Stomach (tissue), 9 donors: ENCODE results near the gene SEPTIN5. TPM values are rescaled to one million over a fixed set of nuclear protein-coding genes. Genes with fewer than 3 reads are reported as not detected.
A peak's percentile ranks its signal among the peaks of the same experiment; 100 is the strongest.
"Not testable (repeated sequence)": the region's sequence is repeated elsewhere in the genome, so short reads cannot be mapped to it uniquely, and the experiment has no call there.

Experiments used
- DNase-seq, 2 donors: peaks; one replicate each; pipeline versions ENCODE4 v3.0.0 to v3.0.0-alpha.2; 2013 to 2019
- H3K27ac ChIP-seq, 5 donors: fragments of 200-600 bp in 4 of 5; sonication (generic) in 4 of 5; one replicate each; pipeline ENCODE4 v1.5.1; 2013 to 2019; ENCODE audit warnings: mild to moderate bottlenecking in 1 of 5, moderate library complexity in 1 of 5
- H3K27me3 ChIP-seq, 3 donors: fragments of 200-600 bp; sonication (generic); one replicate each; pipeline ENCODE4 v1.5.1; 2017 to 2019; ENCODE audit warnings: mixed run types in 1 of 3
- H3K36me3 ChIP-seq, 4 donors: fragments of 200-600 bp; sonication (generic); 1 replicate in 3 of 4; 2 replicates in 1 of 4; pipeline ENCODE4 v1.5.1; 2016 to 2019
- H3K4me1 ChIP-seq, 4 donors: fragments of 200-600 bp; sonication (generic); one replicate each; pipeline ENCODE4 v1.5.1; 2016 to 2019
- H3K4me3 ChIP-seq, 4 donors: fragments of 200-600 bp; sonication (generic) in 3 of 4; one replicate each; pipeline ENCODE4 v1.5.1; 2016 to 2019; ENCODE audit warnings: mild to moderate bottlenecking in 1 of 4
- H3K9me3 ChIP-seq, 4 donors: fragments of 200-600 bp; sonication (generic); one replicate each; pipeline ENCODE4 v1.5.1; 2016 to 2019
- CTCF ChIP-seq, 7 experiments: fragments of 450-650 bp in 4 of 7; fragments of 200-600 bp in 3 of 7; sonication (generic) in 3 of 7; IDR thresholded peaks; one replicate each; pipeline ENCODE4 v1.5.1; 2016 to 2019; ENCODE audit warnings: antibody characterized with exemption in 7 of 7, control low read depth in 2 of 7, mild to moderate bottlenecking in 1 of 7
- EP300 ChIP-seq: sonication (generic); formaldehyde crosslinking; IDR thresholded peaks from one replicate; pipeline ENCODE4 v1.6.1; 2017; ENCODE audit warnings: antibody characterized with exemption
- POLR2A ChIP-seq, 4 donors: fragments of 450-650 bp; IDR thresholded peaks; one replicate each; pipeline ENCODE4 v1.6.1; 2016; ENCODE audit warnings: antibody characterized with exemption in 4 of 4, control low read depth in 2 of 4, mild to moderate bottlenecking in 1 of 4, moderate library complexity in 1 of 4
- POLR2AphosphoS5 ChIP-seq, 3 donors: sonication (generic); formaldehyde crosslinking; IDR thresholded peaks; one replicate each; pipeline ENCODE4 v1.6.1; 2016; ENCODE audit warnings: antibody characterized with exemption in 3 of 3
- WGBS, 5 donors: extraction: QIAGEN DNeasy Blood & Tissue Kit in 3 of 5; methylation state at CpG; one replicate each; pipeline versions ENCODE4 v1.1.5 to v1.1.7; 2013 to 2018; 5-methylcytosine and 5-hydroxymethylcytosine counted together
- intact Hi-C: fragments of 100-400 bp; cut with DNase I; formaldehyde crosslinking; loops from one replicate; pipeline ENCODE4 v1.15.1; 2023; ENCODE audit warnings: low total_unique reads
- polyA plus RNA-seq, 3 donors: library from polyadenylated mRNA; stranded (reverse); fragments of 200-250 nt; gene quantifications; one replicate each; pipeline ENCODE4 v1.2.3, GENCODE V29; 2013
- total RNA-seq, 5 donors: library from RNA; depleted of rRNA; stranded (reverse); fragments of >200 nt; gene quantifications; one replicate each; pipeline versions ENCODE4 v1.1.0 to v1.2.3, GENCODE V29; 2014 to 2016
- donor health status: healthy with polysubstance abuse.
- donor health status: Bipolar disorder and iron deficiency.
- donor health status: healthy.

The SEPTIN5 gene
- total and polyA plus RNA-seq, 8 donors, result 1.2 to 38.8 (median 12.5) TPM

DNA sequence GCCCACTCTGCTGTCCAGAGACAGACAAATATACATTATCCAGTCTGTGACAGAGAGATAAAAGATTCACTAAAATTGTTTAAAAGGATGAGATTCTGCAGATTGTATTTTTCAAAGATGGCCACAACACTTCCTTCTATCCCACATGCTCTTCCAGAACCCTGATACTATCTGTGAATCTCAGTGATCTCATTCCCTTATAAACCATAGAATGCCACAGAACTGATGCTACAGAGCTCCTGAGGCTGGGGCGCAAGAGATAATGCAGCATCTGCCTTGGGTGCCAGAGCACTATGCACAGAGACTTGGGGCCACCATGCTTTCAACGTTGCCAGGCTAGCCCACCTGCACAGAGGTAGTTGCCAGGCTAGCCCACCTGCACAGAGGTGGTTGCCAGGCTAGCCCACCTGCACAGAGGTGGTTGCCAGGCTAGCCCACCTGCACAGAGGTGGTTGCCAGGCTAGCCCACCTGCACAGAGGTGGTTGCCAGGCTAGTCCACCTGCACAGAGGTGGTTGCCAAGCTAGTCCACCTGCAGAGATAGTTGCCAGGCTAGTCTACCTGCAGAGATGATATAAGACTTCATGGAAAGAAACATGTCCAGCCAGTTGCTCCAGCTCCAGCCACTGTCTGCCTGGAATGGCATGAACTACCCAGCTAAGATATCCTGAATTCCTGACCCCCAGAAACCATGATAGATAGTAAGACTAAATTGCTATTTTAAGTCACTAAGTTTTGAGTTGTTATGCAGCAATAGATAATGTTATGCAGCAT is 17.6 kb upstream of the SEPTIN5 start:
- Histone ChIP-seq H3K9me3 (no peaks in the 10 kb centered on the region), H3K36me3 (no peaks in the 10 kb centered on the region), H3K4me3 (no peak overlapping the region), H3K4me1 (peaks cover 0 to 6% (median 3%) of the 10 kb centered on the region in 4 donors), H3K27ac (no peak overlapping the region), H3K27me3 (no peaks in the 10 kb centered on the region)
- DNase-seq, result no peak
- 84 to 100% (median 89%) methylated on average over 1 to 2 of the region's 2 CpGs for WGBS, 5 donors
- TF ChIP-seq EP300 (no peak), POLR2AphosphoS5 (IDR thresholded peaks at IDR 0.05) (no peak), CTCF (IDR thresholded peaks at IDR 0.05) (no peak), POLR2A (IDR thresholded peaks at IDR 0.05) (no peak)
- intact Hi-C loops, result no loop called here

GRCh38 chr22:19697871-19698270 is 16.4 kb upstream of the SEPTIN5 start:
- H3K4me3 ChIP-seq, H3K4me1 ChIP-seq, H3K27ac ChIP-seq, H3K9me3 ChIP-seq, H3K36me3 ChIP-seq, intact Hi-C loops, H3K27me3 ChIP-seq: not testable (repeated sequence)
- peak in 1 of 2 donors; percentile 2 for DNase-seq
- 82 to 96% (median 87%) methylated on average over 1 of the region's 1 CpG for WGBS, 5 donors

- intact Hi-C loops, result no loop called here
- peak in 1 of 2 donors; percentile 13 for DNase-seq
- peaks cover 0 to 22% (median 7%) of the 10 kb centered on the region in 3 donors for H3K27me3 ChIP-seq
- H3K36me3 ChIP-seq, result no peaks in the 10 kb centered on the region
- WGBS, 5 donors, result 88 to 95% (median 93%) methylated on average over 6 of the region's 6 CpGs
- no peak overlapping the region for H3K27ac ChIP-seq
- H3K4me1 ChIP-seq, result no peaks in the 10 kb centered on the region
- no peak for TF ChIP-seq EP300
- no peak for TF ChIP-seq POLR2A (IDR thresholded peaks at IDR 0.05)
- no peak for TF ChIP-seq POLR2AphosphoS5 (IDR thresholded peaks at IDR 0.05)
- no peak for TF ChIP-seq CTCF (IDR thresholded peaks at IDR 0.05)
- H3K4me3 ChIP-seq, result no peak overlapping the region
- no peaks in the 10 kb centered on the region for H3K9me3 ChIP-seq
Measured at GRCh38 chr22:19700790-19701419, 13.4 kb upstream of the SEPTIN5 start.

DNA sequence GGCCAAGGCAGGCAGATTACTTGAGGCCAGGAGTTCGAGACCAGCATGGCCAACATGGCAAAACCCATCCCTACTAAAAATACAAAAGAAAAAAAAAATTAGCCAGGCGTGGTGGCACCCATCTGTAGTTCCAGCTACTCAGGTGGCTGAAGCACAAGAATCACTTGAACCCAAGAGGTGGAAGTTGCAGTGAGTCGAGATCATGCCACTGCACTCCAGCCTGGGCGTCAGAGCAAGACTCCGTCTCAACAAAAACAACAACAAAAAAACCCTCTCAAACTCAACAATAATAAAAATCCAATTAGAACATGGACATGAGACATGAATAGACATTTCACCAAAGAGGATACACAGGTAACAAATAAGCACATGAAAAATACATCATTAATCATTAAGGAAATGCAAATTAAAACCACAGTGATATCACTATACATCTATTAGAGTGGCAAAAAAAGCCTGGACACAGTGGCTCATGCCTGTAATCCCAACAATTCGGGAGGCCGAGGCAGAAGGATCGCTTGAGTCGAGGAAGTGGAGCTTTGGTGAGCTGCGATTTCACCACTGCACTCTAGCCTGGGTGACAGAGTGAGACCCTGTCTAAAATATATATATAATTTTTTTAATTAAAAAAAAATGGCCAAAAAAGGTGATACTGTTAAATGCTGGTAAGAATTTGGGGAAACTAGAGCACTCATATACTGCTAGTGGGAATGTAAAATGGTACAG is 12.7 kb upstream of the SEPTIN5 start:
- no peaks in the 10 kb centered on the region for H3K9me3 ChIP-seq
- H3K4me3 ChIP-seq, result no peak overlapping the region
- intact Hi-C loops, result no loop called here
- DNase-seq, result peak in 1 of 2 donors; percentile 10
- no peaks in the 10 kb centered on the region for H3K36me3 ChIP-seq
- H3K27me3 ChIP-seq, result peaks cover 0 to 28% (median 7%) of the 10 kb centered on the region in 3 donors
- H3K4me1 ChIP-seq, result no peaks in the 10 kb centered on the region
- TF ChIP-seq POLR2AphosphoS5 (IDR thresholded peaks at IDR 0.05), result no peak
- 79 to 83% (median 80%) methylated on average over 10 of the region's 10 CpGs for WGBS, 5 donors
- H3K27ac ChIP-seq, result no peak overlapping the region

GRCh38 chr22:19703869-19704268 is 10.4 kb upstream of the SEPTIN5 start:
- Histone ChIP-seq H3K4me3 (no peak overlapping the region), H3K9me3 (no peaks in the 10 kb centered on the region), H3K27me3 (peaks cover 0 to 51% (median 7%) of the 10 kb centered on the region in 3 donors), H3K27ac (no peak overlapping the region), H3K36me3 (no peaks in the 10 kb centered on the region), H3K4me1 (no peaks in the 10 kb centered on the region)
- DNase-seq, result peak in 1 of 2 donors; percentile 23
- TF ChIP-seq CTCF (IDR thresholded peaks at IDR 0.05) (no peak), POLR2A (IDR thresholded peaks at IDR 0.05) (no peak), EP300 (no peak), POLR2AphosphoS5 (IDR thresholded peaks at IDR 0.05) (no peak)
- intact Hi-C loops, result no loop called here
- WGBS, 5 donors, result 55 to 71% (median 64%) methylated on average over 7 to 9 of the region's 9 CpGs
